Stomach (tissue), 4 donors: ENCODE measurements around the gene MTM1.

Experiments used
- EP300 ChIP-seq: sonication (generic); formaldehyde crosslinking; IDR thresholded peaks from one replicate; pipeline ENCODE4 v1.6.1; 2017; ENCODE audit warnings: antibody characterized with exemption
- POLR2AphosphoS5 ChIP-seq, 3 donors: sonication (generic); formaldehyde crosslinking; IDR thresholded peaks; one replicate each; pipeline ENCODE4 v1.6.1; 2016; ENCODE audit warnings: antibody characterized with exemption in 3 of 3
- TF ChIP-seq, protein P1 (sequence below), 7 experiments: fragments of 450-650 bp in 4 of 7; fragments of 200-600 bp in 3 of 7; sonication (generic) in 3 of 7; IDR thresholded peaks; one replicate each; pipeline ENCODE4 v1.5.1; 2016 to 2019; ENCODE audit warnings: antibody characterized with exemption in 7 of 7, control low read depth in 2 of 7, mild to moderate bottlenecking in 1 of 7

- no peak for TF ChIP-seq EP300
- TF ChIP-seq POLR2AphosphoS5 (IDR thresholded peaks at IDR 0.05) = no peak
- TF ChIP-seq, protein P1, sequence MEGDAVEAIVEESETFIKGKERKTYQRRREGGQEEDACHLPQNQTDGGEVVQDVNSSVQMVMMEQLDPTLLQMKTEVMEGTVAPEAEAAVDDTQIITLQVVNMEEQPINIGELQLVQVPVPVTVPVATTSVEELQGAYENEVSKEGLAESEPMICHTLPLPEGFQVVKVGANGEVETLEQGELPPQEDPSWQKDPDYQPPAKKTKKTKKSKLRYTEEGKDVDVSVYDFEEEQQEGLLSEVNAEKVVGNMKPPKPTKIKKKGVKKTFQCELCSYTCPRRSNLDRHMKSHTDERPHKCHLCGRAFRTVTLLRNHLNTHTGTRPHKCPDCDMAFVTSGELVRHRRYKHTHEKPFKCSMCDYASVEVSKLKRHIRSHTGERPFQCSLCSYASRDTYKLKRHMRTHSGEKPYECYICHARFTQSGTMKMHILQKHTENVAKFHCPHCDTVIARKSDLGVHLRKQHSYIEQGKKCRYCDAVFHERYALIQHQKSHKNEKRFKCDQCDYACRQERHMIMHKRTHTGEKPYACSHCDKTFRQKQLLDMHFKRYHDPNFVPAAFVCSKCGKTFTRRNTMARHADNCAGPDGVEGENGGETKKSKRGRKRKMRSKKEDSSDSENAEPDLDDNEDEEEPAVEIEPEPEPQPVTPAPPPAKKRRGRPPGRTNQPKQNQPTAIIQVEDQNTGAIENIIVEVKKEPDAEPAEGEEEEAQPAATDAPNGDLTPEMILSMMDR (IDR thresholded peaks at IDR 0.05) = no peak
Measured at GRCh38 chrX:150696866-150697265, 128.4 kb downstream of the MTM1 start.
